ENCODE data around the gene LPIN1.

Gene LPIN1

DNA sequence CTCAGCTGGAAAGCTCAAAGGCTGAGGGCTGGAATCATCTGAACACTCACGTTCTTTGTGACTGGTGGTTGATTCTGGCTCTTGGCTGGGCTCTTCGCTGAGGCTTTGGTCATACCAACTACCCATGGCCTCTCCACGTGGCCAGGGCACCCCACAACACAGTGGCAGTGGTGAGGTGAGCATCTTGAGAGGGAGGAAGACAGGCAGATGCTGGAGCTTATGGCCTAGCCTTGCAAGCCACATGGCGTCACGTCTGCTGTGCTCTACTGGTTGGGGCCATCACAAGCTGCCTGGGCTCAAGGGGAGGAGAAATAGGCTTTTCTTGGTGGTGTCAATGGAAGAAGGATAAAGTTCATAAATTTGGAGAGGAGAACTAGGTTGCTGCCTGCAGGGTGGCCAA, 19.6 kb downstream of the LPIN1 start:
- no peak for DNase-seq
- TF ChIP-seq, protein P1, sequence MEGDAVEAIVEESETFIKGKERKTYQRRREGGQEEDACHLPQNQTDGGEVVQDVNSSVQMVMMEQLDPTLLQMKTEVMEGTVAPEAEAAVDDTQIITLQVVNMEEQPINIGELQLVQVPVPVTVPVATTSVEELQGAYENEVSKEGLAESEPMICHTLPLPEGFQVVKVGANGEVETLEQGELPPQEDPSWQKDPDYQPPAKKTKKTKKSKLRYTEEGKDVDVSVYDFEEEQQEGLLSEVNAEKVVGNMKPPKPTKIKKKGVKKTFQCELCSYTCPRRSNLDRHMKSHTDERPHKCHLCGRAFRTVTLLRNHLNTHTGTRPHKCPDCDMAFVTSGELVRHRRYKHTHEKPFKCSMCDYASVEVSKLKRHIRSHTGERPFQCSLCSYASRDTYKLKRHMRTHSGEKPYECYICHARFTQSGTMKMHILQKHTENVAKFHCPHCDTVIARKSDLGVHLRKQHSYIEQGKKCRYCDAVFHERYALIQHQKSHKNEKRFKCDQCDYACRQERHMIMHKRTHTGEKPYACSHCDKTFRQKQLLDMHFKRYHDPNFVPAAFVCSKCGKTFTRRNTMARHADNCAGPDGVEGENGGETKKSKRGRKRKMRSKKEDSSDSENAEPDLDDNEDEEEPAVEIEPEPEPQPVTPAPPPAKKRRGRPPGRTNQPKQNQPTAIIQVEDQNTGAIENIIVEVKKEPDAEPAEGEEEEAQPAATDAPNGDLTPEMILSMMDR (IDR thresholded peaks at IDR 0.05; ENCODE audit: low read depth, low read length) = no peak
- Histone ChIP-seq H3K27me3 (ENCODE audit: insufficient read depth, low read depth, severe bottlenecking) (no peaks in the 10 kb centered on the region), H3K27ac (no peak overlapping the region), H3K36me3 (peaks cover 82% of the 10 kb centered on the region), H3K9me3 (ENCODE audit: severe bottlenecking) (no peaks in the 10 kb centered on the region), H3K4me3 (ENCODE audit: low read depth, low read length) (no peak overlapping the region)

DNA sequence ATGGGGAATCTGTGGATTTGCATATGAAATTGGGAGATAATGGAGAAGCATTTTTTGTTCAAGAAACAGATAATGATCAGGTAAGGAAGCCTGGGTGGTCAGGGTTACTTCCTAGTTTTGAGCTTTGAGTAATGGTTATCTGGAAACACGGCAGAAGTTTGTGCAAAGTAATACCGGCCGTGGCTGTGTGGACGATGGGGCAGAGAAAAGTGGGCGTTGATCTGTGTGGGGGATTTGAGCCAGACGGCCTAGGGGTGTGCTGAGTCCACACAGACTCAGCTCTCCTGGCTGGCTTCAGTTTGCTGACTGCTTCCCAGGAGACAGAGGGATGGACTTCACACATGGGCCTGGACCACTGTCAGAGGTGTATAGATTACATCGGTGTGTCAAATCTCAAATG, 21.3 kb downstream of the LPIN1 start:
- no peak for DNase-seq
- TF ChIP-seq, protein P1 (IDR thresholded peaks at IDR 0.05; ENCODE audit: low read depth, low read length) = no peak
- H3K27me3 ChIP-seq (ENCODE audit: insufficient read depth, low read depth, severe bottlenecking) = no peaks in the 10 kb centered on the region
- no peak overlapping the region for H3K27ac ChIP-seq
- no peaks in the 10 kb centered on the region for H3K9me3 ChIP-seq (ENCODE audit: severe bottlenecking)
- no peak overlapping the region for H3K4me3 ChIP-seq (ENCODE audit: low read depth, low read length)
- peaks cover 92% of the 10 kb centered on the region for H3K36me3 ChIP-seq

DNA sequence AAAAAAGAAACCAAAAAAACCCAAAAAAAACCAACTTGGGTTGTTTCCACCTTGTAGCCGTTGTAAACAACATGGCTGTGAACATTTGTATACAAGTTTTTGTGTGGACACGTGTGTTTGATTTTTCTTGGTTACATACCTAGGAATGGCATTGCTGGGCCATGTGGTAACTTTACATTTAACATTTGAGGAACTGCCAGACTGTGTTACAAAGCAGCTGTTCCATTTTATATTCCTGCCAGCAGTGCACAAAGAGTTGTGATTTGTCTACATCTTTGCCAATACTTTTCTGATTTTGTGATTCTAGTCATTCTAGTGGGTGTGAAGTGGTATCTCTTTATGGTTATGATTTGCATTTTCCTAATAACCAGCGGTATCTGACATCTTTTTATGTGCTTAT, 22.5 kb downstream of the LPIN1 start:
- H3K9me3 ChIP-seq (ENCODE audit: severe bottlenecking) = no peaks in the 10 kb centered on the region
- H3K36me3 ChIP-seq = peaks cover 94% of the 10 kb centered on the region

DNA sequence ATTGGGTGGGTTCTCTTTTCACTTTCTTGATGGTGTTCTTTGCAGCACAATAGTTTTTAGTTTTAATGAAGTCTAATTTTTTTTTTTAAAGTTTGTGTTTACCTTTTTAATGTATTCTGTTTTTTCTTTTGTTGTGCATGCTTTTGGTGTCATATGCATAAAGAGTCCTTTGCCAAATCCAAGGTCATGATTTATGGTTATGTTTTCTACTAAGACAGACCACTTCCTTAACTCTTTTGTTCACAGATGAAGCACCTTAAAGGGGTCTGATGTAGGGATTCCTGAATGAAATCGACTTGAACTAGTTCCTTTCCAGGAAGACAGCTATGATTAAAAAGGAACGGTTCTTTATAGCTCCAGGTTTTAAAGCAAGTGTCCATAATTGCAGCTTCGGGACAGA, 23.1 kb downstream of the LPIN1 start:
- Histone ChIP-seq H3K27me3 (ENCODE audit: insufficient read depth, low read depth, severe bottlenecking) (no peaks in the 10 kb centered on the region), H3K27ac (no peak overlapping the region), H3K36me3 (peaks cover 94% of the 10 kb centered on the region), H3K4me3 (ENCODE audit: low read depth, low read length) (no peak overlapping the region), H3K9me3 (ENCODE audit: severe bottlenecking) (no peaks in the 10 kb centered on the region)
- DNase-seq = no peak
- TF ChIP-seq, protein P1 (IDR thresholded peaks at IDR 0.05; ENCODE audit: low read depth, low read length) = no peak

More for the DNA sequence above, 22.5 kb downstream of the LPIN1 start:
- TF ChIP-seq, protein P1 (IDR thresholded peaks at IDR 0.05; ENCODE audit: low read depth, low read length) = no peak
- Histone ChIP-seq H3K4me3 (ENCODE audit: low read depth, low read length) (no peak overlapping the region), H3K27ac (no peak overlapping the region), H3K27me3 (ENCODE audit: insufficient read depth, low read depth, severe bottlenecking) (no peaks in the 10 kb centered on the region)
- no peak for DNase-seq

DNA sequence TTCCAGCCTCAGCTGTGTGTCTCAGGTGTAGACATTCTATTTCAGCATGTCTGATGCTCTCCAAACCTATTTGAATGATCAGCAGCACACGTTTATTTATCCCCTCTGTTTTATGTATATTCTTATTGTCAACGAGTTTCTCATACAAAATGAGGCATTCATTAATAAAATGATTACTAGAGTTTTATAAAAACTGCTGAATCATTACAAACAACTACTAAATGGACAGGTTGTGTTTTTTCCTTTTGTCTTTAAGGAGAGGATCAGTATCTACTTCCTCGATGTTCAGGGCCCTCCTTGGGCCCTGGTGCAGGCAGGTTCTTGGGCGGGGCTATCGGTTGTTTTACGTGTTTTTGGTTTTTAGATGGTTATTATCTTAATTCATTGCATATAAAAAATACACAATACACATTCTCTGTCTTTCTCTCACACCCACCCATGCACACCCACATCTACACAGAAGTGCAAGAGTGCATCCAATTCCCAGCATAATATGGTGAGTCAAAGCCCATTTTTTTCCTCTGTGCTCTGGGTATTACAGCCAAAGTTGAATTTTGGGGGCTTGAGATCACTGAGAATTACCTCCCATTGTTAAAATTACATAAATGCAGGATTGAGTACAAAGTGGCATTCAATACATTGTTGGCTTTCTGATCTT, 24.2 kb downstream of the LPIN1 start:
- no peak for DNase-seq
- H3K36me3 ChIP-seq = peaks cover 94% of the 10 kb centered on the region
- no peaks in the 10 kb centered on the region for H3K9me3 ChIP-seq (ENCODE audit: severe bottlenecking)
- H3K27me3 ChIP-seq (ENCODE audit: insufficient read depth, low read depth, severe bottlenecking) = no peaks in the 10 kb centered on the region
- no peak overlapping the region for H3K27ac ChIP-seq
- no peak overlapping the region for H3K4me3 ChIP-seq (ENCODE audit: low read depth, low read length)
- TF ChIP-seq, protein P1 (IDR thresholded peaks at IDR 0.05; ENCODE audit: low read depth, low read length) = no peak
